Stimulated activated effector memory CD8-positive, alpha-beta T cell treated with anti-CD3 and anti-CD28 coated beads, Interleukin-12 subunit alpha, Interleukin-12 subunit beta, amount 100 ng/mL, for 72 hours (primary cell): ENCODE data around the gene ABCA5.
"Not testable (repeated sequence)": the region's sequence is repeated elsewhere in the genome, so short reads cannot be mapped to it uniquely, and the experiment has no call there.

Source experiments
- ATAC-seq: fragments of 150-1000 bp; cut with Tn5 transposase; 2 replicates; pipeline ENCODE4 v1.10.0; 2021
- DNase-seq, 2 donors: peaks; one replicate each; pipeline ENCODE4 v3.0.0; 2021 to 2022; ENCODE audit warnings: low spot score in 2 of 2
- H3K27ac Mint-ChIP-seq: one replicate; pipeline ENCODE4 v1.8.0; 2022; ENCODE audit warnings: mild to moderate bottlenecking, mixed read lengths
- H3K36me3 Mint-ChIP-seq: one replicate; pipeline ENCODE4 v1.8.0; 2022; ENCODE audit warnings: mild to moderate bottlenecking, mixed read lengths
- H3K4me1 Mint-ChIP-seq: one replicate; pipeline ENCODE4 v1.8.0; 2022; ENCODE audit warnings: mixed read lengths
- H3K4me3 Mint-ChIP-seq: one replicate; pipeline ENCODE4 v1.8.0; 2022; ENCODE audit warnings: mild to moderate bottlenecking, mixed read lengths
- H3K9me3 Mint-ChIP-seq: one replicate; pipeline ENCODE4 v1.8.0; 2022; ENCODE audit warnings: mixed read lengths

Gene ABCA5

GRCh38 chr17:69305177-69305576 lies 21.8 kb downstream of the ABCA5 start:
- Mint-ChIP-seq H3K4me3 (no peak overlapping the region), H3K9me3 (no peaks in the 10 kb centered on the region), H3K36me3 (peaks cover 43% of the 10 kb centered on the region), H3K4me1 (no peaks in the 10 kb centered on the region), H3K27ac (no peak overlapping the region)
- ATAC-seq (no peak), DNase-seq (no peak)

- Mint-ChIP-seq H3K27ac (no peak overlapping the region), H3K9me3 (no peaks in the 10 kb centered on the region), H3K4me3 (no peak overlapping the region), H3K36me3 (peaks cover 31% of the 10 kb centered on the region), H3K4me1 (no peaks in the 10 kb centered on the region)
- DNase-seq (no peak), ATAC-seq (no peak)
Observed at GRCh38 chr17:69302682-69303081, 24.3 kb downstream of the ABCA5 start.

GRCh38 chr17:69300222-69300621 lies 26.7 kb downstream of the ABCA5 start:
- no peak overlapping the region for H3K4me3 Mint-ChIP-seq
- no peaks in the 10 kb centered on the region for H3K4me1 Mint-ChIP-seq
- H3K27ac Mint-ChIP-seq = no peak overlapping the region
- peaks cover 30% of the 10 kb centered on the region for H3K36me3 Mint-ChIP-seq
- no peak for DNase-seq
- H3K9me3 Mint-ChIP-seq = no peaks in the 10 kb centered on the region
- no peak for ATAC-seq

GRCh38 chr17:69298120-69298722 lies 28.7 kb downstream of the ABCA5 start:
- H3K36me3 Mint-ChIP-seq = peaks cover 34% of the 10 kb centered on the region
- not testable (repeated sequence) for DNase-seq, H3K4me3 Mint-ChIP-seq, H3K9me3 Mint-ChIP-seq, ATAC-seq, H3K4me1 Mint-ChIP-seq, H3K27ac Mint-ChIP-seq

- DNase-seq = no peak
Observed at GRCh38 chr17:69287168-69287567, 39.8 kb downstream of the ABCA5 start.

GRCh38 chr17:69286257-69286656 lies 40.7 kb downstream of the ABCA5 start:
- DNase-seq = no peak
- no peak overlapping the region for H3K4me3 Mint-ChIP-seq
- H3K27ac Mint-ChIP-seq = no peak overlapping the region
- no peaks in the 10 kb centered on the region for H3K9me3 Mint-ChIP-seq
- no peak for ATAC-seq
- peaks cover 83% of the 10 kb centered on the region for H3K36me3 Mint-ChIP-seq
- H3K4me1 Mint-ChIP-seq = no peaks in the 10 kb centered on the region

More at GRCh38 chr17:69287168-69287567, 39.8 kb downstream of the ABCA5 start:
- no peak overlapping the region for H3K27ac Mint-ChIP-seq
- ATAC-seq = no peak
- H3K4me1 Mint-ChIP-seq = no peaks in the 10 kb centered on the region
- H3K9me3 Mint-ChIP-seq = no peaks in the 10 kb centered on the region
- H3K4me3 Mint-ChIP-seq = no peak overlapping the region
- H3K36me3 Mint-ChIP-seq = peaks cover 82% of the 10 kb centered on the region

- Mint-ChIP-seq H3K36me3 (peaks cover 73% of the 10 kb centered on the region), H3K27ac (no peak overlapping the region), H3K4me1 (no peaks in the 10 kb centered on the region), H3K4me3 (no peak overlapping the region), H3K9me3 (no peaks in the 10 kb centered on the region)
- DNase-seq (no peak), ATAC-seq (no peak)
Observed at GRCh38 chr17:69284646-69285045, 42.3 kb downstream of the ABCA5 start.

- Mint-ChIP-seq H3K4me3 (no peak overlapping the region), H3K27ac (no peak overlapping the region), H3K9me3 (no peaks in the 10 kb centered on the region), H3K36me3 (peaks cover 53% of the 10 kb centered on the region), H3K4me1 (no peaks in the 10 kb centered on the region)
- ATAC-seq (no peak), DNase-seq (no peak)
Observed at GRCh38 chr17:69282002-69282401, 44.9 kb downstream of the ABCA5 start.

- not testable (repeated sequence) for ATAC-seq, H3K27ac Mint-ChIP-seq, H3K4me3 Mint-ChIP-seq, DNase-seq, H3K4me1 Mint-ChIP-seq, H3K9me3 Mint-ChIP-seq
- peaks cover 25% of the 10 kb centered on the region for H3K36me3 Mint-ChIP-seq
Observed at GRCh38 chr17:69276279-69276678, 50.7 kb downstream of the ABCA5 start.

- H3K27ac Mint-ChIP-seq = no peak overlapping the region
- DNase-seq = no peak
- ATAC-seq = no peak
- peaks cover 25% of the 10 kb centered on the region for H3K36me3 Mint-ChIP-seq
- no peaks in the 10 kb centered on the region for H3K4me1 Mint-ChIP-seq
- no peaks in the 10 kb centered on the region for H3K9me3 Mint-ChIP-seq
- no peak overlapping the region for H3K4me3 Mint-ChIP-seq
Observed at GRCh38 chr17:69275751-69276150, 51.2 kb downstream of the ABCA5 start.

GRCh38 chr17:69271023-69271422 lies 55.9 kb downstream of the ABCA5 start:
- DNase-seq = no peak
- peaks cover 22% of the 10 kb centered on the region for H3K36me3 Mint-ChIP-seq
- no peaks in the 10 kb centered on the region for H3K9me3 Mint-ChIP-seq
- H3K4me3 Mint-ChIP-seq = no peak overlapping the region
- no peaks in the 10 kb centered on the region for H3K4me1 Mint-ChIP-seq
- ATAC-seq = no peak
- H3K27ac Mint-ChIP-seq = no peak overlapping the region

GRCh38 chr17:69269131-69269998 lies 57.6 kb downstream of the ABCA5 start:
- Mint-ChIP-seq H3K4me1 (no peaks in the 10 kb centered on the region), H3K27ac (no peak overlapping the region), H3K4me3 (no peak overlapping the region), H3K36me3 (peaks cover 14% of the 10 kb centered on the region), H3K9me3 (no peaks in the 10 kb centered on the region)
- no peak for DNase-seq
- no peak for ATAC-seq

GRCh38 chr17:69268543-69269014 lies 58.4 kb downstream of the ABCA5 start:
- DNase-seq (no peak), ATAC-seq (no peak)
- Mint-ChIP-seq H3K36me3 (peaks cover 14% of the 10 kb centered on the region), H3K9me3 (no peaks in the 10 kb centered on the region), H3K27ac (no peak overlapping the region), H3K4me1 (no peaks in the 10 kb centered on the region), H3K4me3 (no peak overlapping the region)

- no peak overlapping the region for H3K27ac Mint-ChIP-seq
- no peak for ATAC-seq
Observed at GRCh38 chr17:69267219-69267618, 59.7 kb downstream of the ABCA5 start.

GRCh38 chr17:69265873-69266272 lies 61.1 kb downstream of the ABCA5 start:
- peaks cover 17% of the 10 kb centered on the region for H3K36me3 Mint-ChIP-seq
- ATAC-seq (no peak), DNase-seq (no peak)
- H3K9me3 Mint-ChIP-seq = no peaks in the 10 kb centered on the region
- H3K4me1 Mint-ChIP-seq = no peaks in the 10 kb centered on the region
- H3K4me3 Mint-ChIP-seq = no peak overlapping the region
- no peak overlapping the region for H3K27ac Mint-ChIP-seq

More at GRCh38 chr17:69267219-69267618, 59.7 kb downstream of the ABCA5 start:
- Mint-ChIP-seq H3K4me1 (no peaks in the 10 kb centered on the region), H3K36me3 (peaks cover 17% of the 10 kb centered on the region), H3K4me3 (no peak overlapping the region), H3K9me3 (no peaks in the 10 kb centered on the region)
- no peak for DNase-seq

- Mint-ChIP-seq H3K36me3 (peaks cover 45% of the 10 kb centered on the region), H3K27ac (no peak overlapping the region), H3K4me1 (no peaks in the 10 kb centered on the region), H3K4me3 (no peak overlapping the region), H3K9me3 (no peaks in the 10 kb centered on the region)
- DNase-seq (no peak), ATAC-seq (no peak)
Observed at GRCh38 chr17:69254187-69254586, 72.7 kb downstream of the ABCA5 start.
